Cardiac muscle cell (in vitro differentiated cells and primary cell): ENCODE measurements around the gene PAGE4. TPM values are rescaled to one million over a fixed set of nuclear protein-coding genes. Genes with fewer than 3 reads are reported as not detected.

Source experiments
- DNase-seq, 2 donors: peaks; one replicate each; pipeline versions ENCODE4 v3.0.0 to v3.0.0-alpha.2; 2010 to 2017; ENCODE audit warnings: low read depth in 1 of 2, low spot score in 1 of 2
- H3K27ac ChIP-seq: fragments of 200-600 bp; sonication (generic); 2 replicates; pipeline ENCODE4 v1.5.1; 2016
- H3K27me3 ChIP-seq: fragments of 200-600 bp; sonication (generic); 2 replicates; pipeline ENCODE4 v1.6.0; 2016; ENCODE audit warnings: control low read depth
- H3K36me3 ChIP-seq: fragments of 200-600 bp; sonication (generic); 2 replicates; pipeline ENCODE4 v1.5.1; 2016; ENCODE audit warnings: control low read depth
- H3K4me1 ChIP-seq: fragments of 200-600 bp; sonication (generic); 2 replicates; pipeline ENCODE4 v1.8.1; 2017; ENCODE audit warnings: low read depth, mild to moderate bottlenecking, mixed run types
- H3K4me3 ChIP-seq: fragments of 200-600 bp; sonication (generic); 2 replicates; pipeline ENCODE4 v1.5.1; 2016; ENCODE audit warnings: mild to moderate bottlenecking
- H3K9me3 ChIP-seq: fragments of 200-600 bp; sonication (generic); 2 replicates; pipeline ENCODE4 v1.5.1; 2017; ENCODE audit warnings: low read depth, mild to moderate bottlenecking, control low read depth
- CTCF ChIP-seq: IDR thresholded peaks from 2 replicates; pipeline ENCODE4 v1.5.1; 2012; ENCODE audit warnings: low read depth, mild to moderate bottlenecking, low read length
- polyA plus RNA-seq: library from polyadenylated mRNA; unstranded; fragments of >200 nt; fragmentation: Nextera tagmentation; extraction: Ambion mirVana; gene quantifications from 2 replicates; pipeline ENCODE4 v1.2.1, GENCODE V29; 2016
- total RNA-seq: library from RNA; depleted of rRNA; stranded (reverse); fragments of >200 nt; gene quantifications from 2 replicates; pipeline ENCODE4 v1.2.3, GENCODE V29; 2016

PAGE4 gene
- total and polyA plus RNA-seq, 2 experiments from 2014 or later: not detected

- Histone ChIP-seq H3K27me3 (no peaks in the 10 kb centered on the region), H3K4me1 (no peaks in the 10 kb centered on the region), H3K27ac (no peak overlapping the region), H3K9me3 (no peaks in the 10 kb centered on the region), H3K4me3 (no peak overlapping the region), H3K36me3 (no peaks in the 10 kb centered on the region)
- TF ChIP-seq CTCF: no peak
- DNase-seq: no peak
Observed at GRCh38 chrX:49850028-49850427, 20.9 kb downstream of the PAGE4 start.

- no peak for TF ChIP-seq CTCF
- H3K9me3 ChIP-seq: no peaks in the 10 kb centered on the region
- H3K4me1 ChIP-seq: no peaks in the 10 kb centered on the region
- no peak overlapping the region for H3K4me3 ChIP-seq
- no peaks in the 10 kb centered on the region for H3K27me3 ChIP-seq
- H3K36me3 ChIP-seq: no peaks in the 10 kb centered on the region
- no peak for DNase-seq
- no peak overlapping the region for H3K27ac ChIP-seq
Observed at GRCh38 chrX:49853661-49854060, 24.6 kb downstream of the PAGE4 start.

GRCh38 chrX:49856819-49857218 lies 27.7 kb downstream of the PAGE4 start:
- Histone ChIP-seq H3K4me1 (no peaks in the 10 kb centered on the region), H3K27ac (no peak overlapping the region), H3K4me3 (no peak overlapping the region), H3K27me3 (no peaks in the 10 kb centered on the region), H3K9me3 (no peaks in the 10 kb centered on the region), H3K36me3 (no peaks in the 10 kb centered on the region)
- no peak for TF ChIP-seq CTCF
- DNase-seq: no peak

GRCh38 chrX:49858341-49858740 lies 29.2 kb downstream of the PAGE4 start:
- H3K4me3 ChIP-seq: no peak overlapping the region

GRCh38 chrX:49859491-49859890 lies 30.4 kb downstream of the PAGE4 start:
- H3K4me1 ChIP-seq: no peaks in the 10 kb centered on the region
- TF ChIP-seq CTCF: no peak
- H3K36me3 ChIP-seq: no peaks in the 10 kb centered on the region
- no peak for DNase-seq
- H3K9me3 ChIP-seq: no peaks in the 10 kb centered on the region
- no peaks in the 10 kb centered on the region for H3K27me3 ChIP-seq
- no peak overlapping the region for H3K27ac ChIP-seq
- H3K4me3 ChIP-seq: no peak overlapping the region

More at GRCh38 chrX:49858341-49858740, 29.2 kb downstream of the PAGE4 start:
- no peak overlapping the region for H3K27ac ChIP-seq
- no peaks in the 10 kb centered on the region for H3K9me3 ChIP-seq
- no peak for DNase-seq
- no peaks in the 10 kb centered on the region for H3K36me3 ChIP-seq
- no peaks in the 10 kb centered on the region for H3K27me3 ChIP-seq
- no peak for TF ChIP-seq CTCF
- H3K4me1 ChIP-seq: no peaks in the 10 kb centered on the region
